ENCODE measurements around the gene EHMT1. TPM values are rescaled to one million over a fixed set of nuclear protein-coding genes. Genes with fewer than 3 reads are reported as not detected.

EHMT1 gene
- total and polyA plus RNA-seq, 2 of the 8 experiments (the other 6 are each of a cell fraction or from before 2014, with no cell fraction given): 95.7 to 163 TPM

GRCh38 chr9:137757613-137758029, 138.8 kb downstream of the EHMT1 start (continued):
- TF ChIP-seq USF2 (IDR thresholded peaks at IDR 0.05; ENCODE audit: low read length) (no peak), BACH1 (IDR thresholded peaks at IDR 0.05; ENCODE audit: low read length) (no peak)

Measured in H1 (cell line).